SK-MEL-5 (cell line): ENCODE results near the gene VPS13C. TPM values are rescaled to one million over a fixed set of nuclear protein-coding genes. Genes with fewer than 3 reads are reported as not detected.
A peak's percentile ranks its signal among the peaks of the same experiment; 100 is the strongest.

Experiments
- DNase-seq: peaks from one replicate; pipeline ENCODE4 v3.0.0-alpha.2; 2016; ENCODE audit warnings: low read depth, low spot score
- in situ Hi-C: cut with HindIII; loops from 2 replicates; pipeline ENCODE4 v1.10.0; 2016; ENCODE audit warnings: low sequenced_read_pairs, high pct_unique_total_duplicates, low pct_unique_long_range_greater_than_20kb
- total RNA-seq: library from RNA; depleted of rRNA; stranded (reverse); fragments of >200 nt; shearing (Covaris generic); gene quantifications from 2 replicates; pipeline ENCODE4 v1.2.3, GENCODE V29; 2014

Gene VPS13C
- total RNA-seq, 1 experiment from 2014 or later, result 31.5 TPM

GRCh38 chr15:61996056-61996635 lies 64.1 kb downstream of the VPS13C start:
- in situ Hi-C loops, result no loop called here
- no peak for DNase-seq

DNA sequence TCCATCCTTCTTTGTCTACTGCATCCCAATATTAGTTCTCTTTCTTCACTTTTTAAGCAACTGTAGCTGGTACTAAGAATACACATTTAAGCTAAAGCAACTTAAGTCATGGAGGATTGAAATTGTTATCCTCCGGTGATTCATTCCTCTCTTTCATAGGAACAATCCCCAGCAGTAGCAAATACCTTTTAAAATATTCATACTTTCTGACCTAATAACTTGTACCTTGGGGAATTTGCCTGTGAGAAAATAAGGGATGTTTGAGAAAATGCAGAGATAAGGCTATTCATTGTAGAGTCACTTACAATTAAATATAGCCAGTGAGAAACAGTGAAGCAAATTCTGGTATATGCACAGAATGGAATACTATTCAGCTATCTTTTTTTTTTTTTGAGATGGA lies 66.0 kb downstream of the VPS13C start:
- in situ Hi-C loops, result no loop called here
- DNase-seq, result no peak

DNA sequence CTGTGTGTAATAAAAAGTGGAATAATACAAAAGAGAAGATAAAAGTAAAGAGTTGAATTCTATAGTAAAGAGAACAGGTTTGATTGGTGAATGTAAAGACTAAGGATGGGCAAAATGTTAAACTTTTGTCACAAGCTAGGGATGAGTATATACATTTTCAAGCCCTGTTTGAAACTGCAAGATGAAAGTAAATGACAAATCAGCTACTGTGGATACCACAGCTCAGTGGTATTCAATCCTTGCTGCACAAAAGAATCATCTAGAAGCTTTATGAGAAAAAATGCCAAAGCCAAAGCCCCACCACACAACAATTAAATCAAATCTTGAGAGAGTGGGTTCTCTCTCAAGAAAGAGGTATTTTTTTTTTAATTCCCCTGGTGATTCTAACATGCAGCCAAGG lies 67.7 kb downstream of the VPS13C start:
- in situ Hi-C loops, result no loop called here
- no peak for DNase-seq

GRCh38 chr15:61989667-61990066 lies 70.6 kb downstream of the VPS13C start:
- no peak for DNase-seq
- in situ Hi-C loops, result no loop called here

GRCh38 chr15:61987824-61988223 lies 72.4 kb downstream of the VPS13C start:
- in situ Hi-C loops, result no loop called here
- DNase-seq, result no peak

GRCh38 chr15:61983081-61983480 lies 77.2 kb downstream of the VPS13C start:
- DNase-seq, result no peak
- in situ Hi-C loops, result no loop called here

- no peak for DNase-seq
- in situ Hi-C loops, result no loop called here
Measured at GRCh38 chr15:61978225-61978624, 82.0 kb downstream of the VPS13C start.

DNA sequence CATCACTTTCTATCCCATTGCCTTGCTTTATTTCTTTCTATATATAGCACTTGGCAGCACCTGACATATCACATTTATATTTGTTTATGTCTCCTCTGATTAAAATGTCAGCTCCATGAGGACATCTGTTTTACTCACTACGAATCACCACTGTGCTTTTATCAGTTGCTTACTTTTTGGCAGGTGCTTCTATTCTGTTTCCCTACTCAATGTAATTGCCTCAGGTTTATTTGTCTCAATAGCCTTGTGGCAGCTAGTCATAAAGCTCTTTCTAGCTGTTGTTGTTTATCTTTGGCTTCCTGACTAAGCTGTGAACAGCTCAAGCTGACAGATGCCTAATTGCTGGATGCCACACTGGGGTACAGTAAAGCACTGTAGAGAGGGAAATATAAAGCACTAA lies 85.5 kb downstream of the VPS13C start:
- in situ Hi-C loops, result no loop called here
- no peak for DNase-seq

- in situ Hi-C loops, result no loop called here
- DNase-seq, result no peak
Measured at GRCh38 chr15:61974118-61974517, 86.1 kb downstream of the VPS13C start.

DNA sequence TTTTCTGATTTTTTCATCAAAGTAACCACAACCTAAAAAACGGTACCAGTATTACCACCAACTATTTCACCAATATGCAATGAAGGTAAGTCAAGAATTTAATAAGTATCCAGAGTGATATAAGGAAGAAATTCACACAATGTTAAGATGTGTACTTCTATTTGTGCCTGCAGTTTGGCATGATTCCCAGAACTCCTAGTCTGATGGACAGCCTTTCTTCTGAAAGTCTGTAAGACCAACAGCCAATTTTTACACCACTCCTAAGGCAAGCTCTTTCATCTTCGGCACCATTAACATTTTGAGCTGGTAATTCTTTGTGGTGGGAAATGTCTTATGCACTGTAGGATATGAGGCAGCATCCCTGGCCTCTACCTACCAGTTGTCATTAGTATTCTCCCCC lies 108.3 kb downstream of the VPS13C start:
- DNase-seq, result peak; percentile 3
- in situ Hi-C loops, result no loop called here

DNA sequence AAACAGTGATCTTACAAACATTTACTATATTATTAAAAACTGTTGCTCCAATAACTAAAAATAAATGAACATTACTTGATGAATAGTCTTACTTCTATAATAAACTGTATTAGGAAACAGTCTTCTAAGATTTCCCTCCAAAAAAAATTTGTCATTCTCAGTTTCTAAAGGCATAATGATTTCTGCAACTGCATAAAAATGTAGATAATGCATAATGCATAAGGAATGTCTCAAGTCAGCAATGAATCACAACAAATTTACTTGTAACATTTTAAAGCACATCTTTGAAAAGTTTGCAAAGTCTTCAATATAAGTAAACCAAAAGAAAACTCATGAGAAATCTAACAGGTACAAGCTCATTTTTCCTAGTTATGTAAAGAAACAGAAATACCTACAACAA lies 113.5 kb downstream of the VPS13C start:
- in situ Hi-C loops, result no loop called here
- no peak for DNase-seq

- in situ Hi-C loops, result no loop called here
- no peak for DNase-seq
Measured at GRCh38 chr15:61943992-61944391, 116.3 kb downstream of the VPS13C start.

DNA sequence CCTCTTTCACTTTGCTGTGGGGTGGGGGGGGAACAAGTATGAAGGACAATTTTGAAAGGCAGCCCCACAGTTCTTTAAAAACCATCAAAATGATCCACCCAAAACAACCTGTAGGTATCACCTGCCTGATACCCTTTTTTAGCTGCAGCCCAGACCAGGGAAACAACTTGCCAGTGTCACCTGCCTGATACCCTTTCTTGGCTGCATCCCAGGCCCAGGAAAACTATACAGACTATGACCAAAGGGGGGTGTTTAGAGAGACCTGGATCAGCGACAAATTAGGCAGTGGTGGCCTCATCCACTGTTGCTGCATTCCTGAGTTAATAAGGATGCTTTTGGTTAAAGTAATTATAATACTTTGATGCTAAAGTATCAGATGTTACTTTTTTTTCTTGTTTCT lies 122.0 kb downstream of the VPS13C start:
- in situ Hi-C loops, result no loop called here
- DNase-seq, result no peak

DNA sequence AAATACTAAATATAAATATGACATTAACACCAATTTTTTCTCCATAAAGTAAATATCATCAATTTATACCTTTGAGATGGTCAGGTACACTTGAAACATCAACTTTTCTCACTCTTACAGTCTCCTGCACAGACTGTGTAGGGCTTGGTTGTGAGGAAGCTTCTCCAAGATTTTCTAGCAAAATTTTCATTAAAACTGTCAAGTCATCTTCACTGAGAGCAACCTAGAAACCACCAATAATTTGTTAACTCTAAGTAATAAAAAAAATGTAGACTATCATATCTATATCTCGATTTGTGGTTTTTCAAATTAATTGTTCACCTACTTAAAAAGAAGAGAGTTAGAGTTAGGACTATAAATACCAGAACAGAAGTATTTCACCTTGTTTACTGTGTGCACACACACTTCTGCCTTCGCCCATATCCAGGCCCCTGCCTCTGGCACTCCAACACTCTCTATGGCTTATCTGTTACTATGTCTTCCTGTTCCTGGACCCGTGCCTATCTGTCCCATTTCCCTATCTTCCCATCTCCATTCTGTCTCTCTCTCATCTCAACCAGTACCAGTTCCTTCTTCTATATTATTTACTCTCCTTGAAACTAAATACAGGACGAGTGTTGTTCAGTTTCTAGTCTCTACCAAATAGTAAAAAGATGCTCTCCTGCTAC lies 123.6 kb downstream of the VPS13C start:
- no peak for DNase-seq
- in situ Hi-C loops, result no loop called here

DNA sequence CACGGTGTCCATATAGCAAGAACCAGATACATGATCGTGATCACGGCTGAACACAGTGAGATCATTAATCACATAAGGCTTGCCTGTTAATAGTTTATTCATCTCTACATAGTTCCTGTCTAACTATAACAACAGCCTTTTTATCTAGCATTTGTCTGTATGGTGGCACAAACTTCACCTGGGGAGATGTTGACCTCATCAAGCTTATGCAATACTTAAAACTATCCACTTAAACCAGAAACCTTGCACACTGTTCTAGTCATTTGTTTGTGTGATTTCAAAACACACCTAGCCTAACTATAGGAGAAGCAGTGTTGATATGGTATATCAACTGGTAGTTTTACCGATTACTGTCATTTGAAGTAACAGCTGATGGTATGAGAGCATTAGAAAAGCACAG lies 124.8 kb downstream of the VPS13C start:
- no peak for DNase-seq
- in situ Hi-C loops, result no loop called here

- DNase-seq, result no peak
- in situ Hi-C loops, result no loop called here
Measured at GRCh38 chr15:61929452-61929851, 130.8 kb downstream of the VPS13C start.

GRCh38 chr15:61923173-61923572 lies 137.1 kb downstream of the VPS13C start:
- no peak for DNase-seq
- in situ Hi-C loops, result no loop called here

DNA sequence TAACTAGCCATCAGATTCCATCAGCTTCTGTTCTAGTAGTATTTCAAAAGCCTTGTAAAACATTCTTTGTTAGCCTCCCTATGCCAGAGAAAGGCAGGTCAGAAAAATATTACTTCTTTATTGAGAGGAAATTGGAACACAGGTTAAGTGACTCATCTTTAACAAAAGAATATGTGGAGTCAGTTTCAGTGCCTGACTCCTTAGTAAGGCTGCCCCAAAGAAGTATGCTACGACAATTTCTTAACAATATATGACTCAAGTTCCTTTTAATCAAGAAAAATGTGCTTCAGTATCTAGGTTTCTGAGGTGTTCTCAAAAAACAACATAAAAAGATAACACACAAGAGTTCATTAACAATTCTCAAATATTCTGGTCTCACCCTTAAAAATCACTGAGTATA lies 139.2 kb downstream of the VPS13C start:
- in situ Hi-C loops, result no loop called here
- no peak for DNase-seq

DNA sequence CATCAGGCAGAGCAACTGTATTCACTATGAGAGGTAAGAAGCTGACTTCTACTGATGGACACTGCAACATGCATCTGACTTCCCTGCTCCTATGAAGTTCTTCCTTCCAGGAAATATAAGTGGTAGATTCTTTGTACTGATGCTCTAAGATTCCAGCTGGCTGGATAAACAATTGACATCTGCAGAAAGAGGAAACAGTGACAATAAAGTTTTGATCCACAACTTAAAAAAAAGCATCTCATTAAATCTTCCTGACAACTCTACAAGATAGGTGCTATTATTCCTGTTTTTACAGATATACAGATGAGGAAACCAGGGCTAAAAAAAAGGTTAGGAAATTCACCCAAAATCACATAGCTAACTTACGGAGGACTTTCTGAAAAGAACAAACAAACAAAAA lies 142.8 kb downstream of the VPS13C start:
- in situ Hi-C loops, result no loop called here
- no peak for DNase-seq

GRCh38 chr15:61916104-61916503 lies 144.1 kb downstream of the VPS13C start:
- no peak for DNase-seq
- in situ Hi-C loops, result no loop called here
